GM19025 (cell line): Measurements from ENCODE around the gene SGMS1.

Experiments
- ATAC-seq: cut with Tn5 transposase; IDR thresholded peaks from one replicate; pipeline ENCODE4 v1.9.1; 2021; ENCODE audit warnings: mild to moderate bottlenecking, low read depth, moderate library complexity; ENCODE audit not compliant: unreplicated experiment

SGMS1 gene

GRCh38 chr10:50613726-50614443, 9.9 kb downstream of the SGMS1 start:
- no peak for ATAC-seq

- ATAC-seq = peak; percentile 52
These were observed 10.6 kb downstream of the SGMS1 start for GRCh38 chr10:50613150-50613549.

DNA sequence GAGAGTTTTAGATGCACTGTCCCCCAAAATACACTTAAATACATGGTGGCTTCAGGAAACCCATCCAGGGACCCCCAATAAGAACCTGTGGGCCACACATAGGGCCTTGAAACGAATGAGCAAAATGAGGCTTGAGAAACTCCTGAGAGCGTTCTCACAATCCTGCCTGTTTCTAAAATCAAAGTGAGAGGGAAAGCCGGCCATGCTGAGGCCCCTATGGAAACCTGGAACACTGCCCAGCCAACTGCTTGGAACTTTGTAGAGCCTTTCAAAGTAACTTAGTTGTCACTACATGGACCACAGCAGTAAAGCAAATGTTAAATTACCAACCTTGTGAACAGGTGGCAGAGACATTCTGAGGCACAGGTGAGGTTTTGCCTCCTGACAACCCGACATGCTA, 13.4 kb downstream of the SGMS1 start:
- no peak for ATAC-seq

- no peak for ATAC-seq
These were observed 16.3 kb downstream of the SGMS1 start for GRCh38 chr10:50607356-50607925.

- ATAC-seq = no peak
These were observed 17.8 kb downstream of the SGMS1 start for GRCh38 chr10:50605951-50606270.

DNA sequence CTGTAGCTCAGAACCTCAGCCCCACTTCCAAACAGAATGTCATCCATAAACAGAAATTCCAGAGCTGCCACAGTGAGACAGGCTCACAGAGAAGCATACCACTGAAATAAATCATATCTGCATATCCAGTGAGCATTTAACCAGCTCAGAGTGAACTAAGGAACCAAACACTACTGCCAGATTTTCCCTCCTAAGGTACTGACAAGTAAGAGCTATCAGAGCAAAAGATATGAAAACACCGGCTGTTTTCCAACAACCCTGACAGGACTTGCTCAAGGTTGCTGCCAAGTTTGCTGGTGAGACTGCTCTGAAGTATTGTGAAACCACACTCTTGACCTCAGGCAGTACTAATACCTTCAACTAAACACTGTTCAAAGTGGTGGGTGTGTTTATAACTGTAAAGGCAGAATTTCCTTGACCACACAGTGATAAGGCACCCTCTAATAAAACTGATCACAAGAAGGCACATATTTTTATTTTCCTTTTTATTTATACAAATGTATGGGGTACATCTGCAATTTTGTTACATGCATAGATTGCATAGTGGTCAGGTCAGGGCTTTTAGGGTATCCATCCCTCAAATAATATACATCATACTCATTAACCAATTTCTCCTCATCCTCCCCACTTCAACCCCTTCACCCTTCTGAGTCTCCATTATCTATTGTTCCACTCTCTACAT, 18.3 kb downstream of the SGMS1 start:
- ATAC-seq = peak; percentile 80

DNA sequence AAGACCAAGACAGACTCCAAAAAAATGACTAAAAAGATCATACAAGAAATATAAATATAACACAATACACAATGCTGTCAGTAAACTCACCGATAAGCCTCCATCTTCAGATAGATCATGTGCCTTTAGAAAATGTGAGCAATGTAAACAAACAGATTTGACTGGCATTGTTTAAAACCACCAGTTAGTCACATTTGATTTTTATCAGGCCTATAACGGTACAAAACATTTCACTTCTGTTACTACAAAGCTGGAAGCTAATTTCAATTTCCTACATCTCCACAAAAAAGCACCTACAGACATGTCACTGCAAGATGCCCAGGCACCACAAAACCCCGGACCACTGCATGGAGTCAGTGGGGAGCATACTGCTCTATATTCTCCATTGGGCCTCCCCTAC, 18.9 kb downstream of the SGMS1 start:
- no peak for ATAC-seq

DNA sequence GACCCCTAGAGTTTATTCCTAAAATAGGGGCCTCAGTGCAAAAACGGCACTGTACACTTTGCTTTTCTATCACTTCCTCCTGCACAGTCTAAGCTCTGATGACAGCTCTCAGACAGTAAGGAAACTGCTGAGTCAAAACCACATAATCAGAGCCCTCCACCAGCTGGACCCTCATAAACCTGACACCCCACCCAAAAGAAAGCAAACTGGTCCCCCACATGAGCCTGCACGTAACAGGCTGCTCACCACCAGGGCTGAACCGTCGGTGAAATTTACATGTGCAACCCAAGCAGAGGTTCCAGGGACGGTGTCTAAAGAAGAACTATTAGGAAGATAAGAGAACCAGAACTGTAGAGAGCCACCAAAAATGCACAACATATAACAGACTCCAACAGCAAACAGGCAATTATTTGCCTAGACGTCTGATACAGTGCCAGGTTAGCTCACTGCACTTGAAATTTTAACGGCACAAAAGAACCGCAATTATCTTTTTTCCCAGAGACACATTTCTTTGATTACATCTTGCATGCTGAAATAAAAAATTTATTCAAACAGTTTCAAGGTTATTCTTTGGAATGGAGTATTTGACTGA, 19.6 kb downstream of the SGMS1 start:
- ATAC-seq = no peak

GRCh38 chr10:50603151-50603850, 20.5 kb downstream of the SGMS1 start:
- ATAC-seq = no peak

- ATAC-seq = no peak
These were observed 21.8 kb downstream of the SGMS1 start for GRCh38 chr10:50601974-50602373.

GRCh38 chr10:50600831-50601477, 22.8 kb downstream of the SGMS1 start:
- no peak for ATAC-seq

DNA sequence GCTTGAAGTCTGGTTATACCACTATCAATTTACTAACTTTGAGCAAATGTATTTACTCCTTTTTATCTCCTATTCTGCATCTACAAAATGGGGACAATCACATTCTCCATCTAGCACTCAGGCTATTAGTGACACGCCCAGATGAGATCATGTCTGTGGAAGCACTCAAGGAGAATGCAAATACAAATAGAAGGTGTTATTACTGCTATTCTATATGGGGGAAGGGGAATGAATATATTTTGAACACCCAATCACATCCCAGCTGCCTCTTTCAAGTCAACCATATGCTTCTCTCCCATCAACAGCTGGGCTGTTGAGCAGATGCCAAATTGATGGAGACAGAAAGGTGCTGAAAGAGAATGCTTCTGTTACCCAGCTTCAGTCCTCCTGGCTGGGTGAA, 23.5 kb downstream of the SGMS1 start:
- no peak for ATAC-seq

GRCh38 chr10:50596897-50597296, 26.9 kb downstream of the SGMS1 start:
- no peak for ATAC-seq

DNA sequence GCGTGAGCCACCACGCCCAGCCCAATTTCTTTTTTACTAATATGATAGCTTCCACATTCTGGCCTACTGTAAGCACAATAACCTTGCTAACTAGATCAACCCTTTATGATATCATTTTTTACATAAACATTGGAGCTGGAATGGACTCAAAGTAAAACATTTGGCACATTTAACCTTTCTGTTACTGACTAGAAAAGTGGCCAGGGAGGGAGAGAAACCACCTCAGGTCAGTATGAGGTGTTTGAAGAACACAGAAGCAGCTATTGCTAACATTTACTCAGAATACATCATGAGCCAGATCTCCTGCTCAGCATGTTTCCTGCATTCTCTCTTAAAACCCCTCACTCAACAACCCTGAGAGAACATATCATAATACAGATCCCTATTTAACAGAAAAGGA, 27.3 kb downstream of the SGMS1 start:
- ATAC-seq = no peak

DNA sequence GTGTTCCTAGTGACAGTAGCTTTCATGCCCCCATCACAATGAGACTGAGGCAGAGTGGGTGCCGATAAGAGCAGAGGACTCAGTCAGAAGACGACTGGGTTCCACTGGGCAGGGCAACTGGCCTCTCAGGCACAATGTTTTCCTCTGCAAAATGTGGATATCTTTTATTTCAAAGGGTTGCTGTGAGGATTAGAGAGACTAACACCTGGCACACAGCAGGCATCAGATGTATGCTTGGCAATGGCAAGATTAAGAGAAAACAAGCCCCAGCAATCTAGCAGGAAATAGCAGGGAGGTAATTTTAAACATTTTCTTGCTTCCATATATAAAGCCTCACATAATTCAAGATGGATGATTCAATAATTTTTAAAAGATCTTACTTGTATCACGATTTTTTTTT, 28.0 kb downstream of the SGMS1 start:
- no peak for ATAC-seq

DNA sequence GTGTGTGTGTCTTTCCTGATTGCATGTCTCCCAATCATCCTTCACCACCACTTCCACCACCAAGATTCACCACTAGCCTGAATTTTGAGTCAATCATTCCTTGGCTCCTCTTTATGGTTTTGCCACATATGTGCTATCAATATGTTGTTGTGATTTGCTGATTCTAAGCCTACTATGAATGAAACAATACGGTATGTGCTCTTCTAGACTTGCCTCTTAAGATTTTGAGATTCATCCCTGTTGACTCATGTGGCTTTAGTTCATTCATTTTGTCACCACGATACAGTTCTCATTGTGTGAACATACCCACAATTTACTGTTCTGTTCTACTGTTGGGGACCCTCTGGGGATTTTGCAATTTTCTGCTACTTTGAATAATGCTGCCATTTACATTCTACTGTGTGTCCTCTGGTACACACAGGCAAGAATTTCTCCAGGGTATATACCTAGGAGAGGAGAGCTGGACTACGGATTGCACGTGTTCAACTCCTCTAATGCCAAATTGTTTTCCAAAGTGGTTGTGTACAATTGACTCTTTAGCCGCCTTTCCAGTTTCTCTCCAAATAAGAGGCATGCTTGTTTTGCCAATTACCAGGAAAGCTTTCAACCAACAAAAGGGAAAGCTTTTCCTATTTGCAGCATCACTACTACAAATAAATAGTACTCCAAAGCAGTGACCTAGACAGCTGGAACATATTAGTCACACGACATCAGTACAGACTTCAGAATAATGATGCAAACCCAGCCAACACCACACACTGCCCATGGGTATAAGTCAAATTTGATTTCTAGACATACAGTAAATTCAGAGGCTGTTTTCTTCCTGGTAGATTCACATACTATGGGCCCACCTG, 30.0 kb downstream of the SGMS1 start:
- no peak for ATAC-seq

GRCh38 chr10:50592961-50593418, 30.8 kb downstream of the SGMS1 start:
- no peak for ATAC-seq

DNA sequence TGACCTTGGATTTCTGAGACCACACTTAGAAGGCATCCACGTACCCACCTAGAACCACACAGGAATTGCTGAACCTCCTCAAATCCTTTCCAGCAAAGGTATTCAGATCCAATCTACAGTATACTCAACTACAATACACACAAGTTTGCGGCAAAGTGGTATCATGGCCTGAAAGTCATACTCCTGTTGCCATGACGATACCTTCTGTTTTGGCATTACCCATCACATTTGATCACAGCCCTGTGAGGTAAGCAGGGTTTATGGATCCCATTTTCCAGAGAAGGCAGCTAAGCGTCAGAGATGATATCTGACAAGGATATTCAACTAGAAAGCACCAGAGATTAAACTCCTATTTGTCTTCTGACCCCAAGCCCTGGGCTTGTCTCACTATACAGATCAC, 32.8 kb downstream of the SGMS1 start:
- no peak for ATAC-seq

- no peak for ATAC-seq
These were observed 37.0 kb downstream of the SGMS1 start for GRCh38 chr10:50586740-50587088.
